Sigmoid colon (tissue), 7 donors: ENCODE measurements around the gene RFNG. TPM values are rescaled to one million over a fixed set of nuclear protein-coding genes. Genes with fewer than 3 reads are reported as not detected.

Source experiments
- DNase-seq: peaks from one replicate; pipeline ENCODE4 v3.0.0-alpha.2; 2019
- H3K27ac ChIP-seq, 4 donors: fragments of 200-600 bp; sonication (generic); one replicate each; pipeline ENCODE4 v1.5.1; 2016 to 2019; ENCODE audit warnings: mild to moderate bottlenecking in 1 of 4
- H3K27me3 ChIP-seq, 3 donors: fragments of 200-600 bp; sonication (generic); one replicate each; pipeline ENCODE4 v1.5.1; 2019; ENCODE audit warnings: mild to moderate bottlenecking in 1 of 3
- H3K36me3 ChIP-seq, 4 donors: fragments of 200-600 bp; sonication (generic); one replicate each; pipeline ENCODE4 v1.5.1; 2016 to 2019
- H3K4me1 ChIP-seq, 4 donors: fragments of 200-600 bp; sonication (generic); one replicate each; pipeline ENCODE4 v1.5.1; 2017 to 2019
- H3K4me3 ChIP-seq, 4 donors: fragments of 200-600 bp; sonication (generic); one replicate each; pipeline ENCODE4 v1.5.1; 2017 to 2019; ENCODE audit warnings: mild to moderate bottlenecking in 2 of 4, moderate library complexity in 1 of 4
- H3K9me3 ChIP-seq, 4 donors: fragments of 200-600 bp in 3 of 4; sonication (generic) in 3 of 4; one replicate each; pipeline versions ENCODE4 v1.5.1 to v1.6.1; 2013 to 2019
- CTCF ChIP-seq, 4 experiments: fragments of 450-650 bp in 3 of 4; fragments of 200-600 bp in 1 of 4; IDR thresholded peaks; one replicate each; pipeline ENCODE4 v1.5.1; 2016 to 2019; ENCODE audit warnings: antibody characterized with exemption in 4 of 4, mild to moderate bottlenecking in 3 of 4, moderate library complexity in 2 of 4
- EP300 ChIP-seq, 4 donors: sonication (generic); formaldehyde crosslinking; IDR thresholded peaks; one replicate each; pipeline ENCODE4 v1.6.1; 2017; ENCODE audit warnings: antibody characterized with exemption in 4 of 4
- POLR2A ChIP-seq, 2 donors: fragments of 450-650 bp; IDR thresholded peaks; one replicate each; pipeline ENCODE4 v1.6.1; 2016; ENCODE audit warnings: antibody characterized with exemption in 2 of 2, mild to moderate bottlenecking in 2 of 2, moderate library complexity in 2 of 2
- POLR2AphosphoS5 ChIP-seq, 4 donors: sonication (generic); formaldehyde crosslinking; IDR thresholded peaks; one replicate each; pipeline ENCODE4 v1.6.1; 2017; ENCODE audit warnings: antibody characterized with exemption in 4 of 4
- WGBS, 2 donors: extraction: QIAGEN DNeasy Blood & Tissue Kit; methylation state at CpG; one replicate each; pipeline ENCODE4 v1.1.7; 2013; 5-methylcytosine and 5-hydroxymethylcytosine counted together
- intact Hi-C: fragments of 100-400 bp; cut with DNase I; formaldehyde crosslinking; loops from one replicate; pipeline ENCODE4 v1.15.1; 2023
- polyA plus RNA-seq, 3 donors: library from polyadenylated mRNA; stranded (reverse); fragments of 200-250 nt; gene quantifications; one replicate each; pipeline ENCODE4 v1.2.3, GENCODE V29; 2013
- total RNA-seq, 4 donors: library from RNA; depleted of rRNA; stranded (reverse); fragments of >200 nt; gene quantifications; one replicate each; pipeline ENCODE4 v1.1.0, GENCODE V29; 2016
- donor health status: healthy with polysubstance abuse.
- donor health status: Bipolar disorder and iron deficiency.
- donor health status: healthy.

The RFNG gene
- total and polyA plus RNA-seq, 7 donors = 13.6 to 38.6 (median 33.5) TPM

GRCh38 chr17:82006468-82007227, 45.0 kb downstream of the RFNG start:
- Histone ChIP-seq H3K9me3 (no peaks in the 10 kb centered on the region), H3K36me3 (peaks cover 0 to 6% (median 0%) of the 10 kb centered on the region in 4 donors), H3K4me3 (no peak overlapping the region), H3K27ac (peak overlapping the region in 3 of 4 donors; percentile 42 to 69 (median 53)), H3K27me3 (no peaks in the 10 kb centered on the region), H3K4me1 (peaks cover 0 to 55% (median 50%) of the 10 kb centered on the region in 4 donors)
- TF ChIP-seq CTCF (IDR thresholded peaks at IDR 0.05) (no peak), EP300 (IDR thresholded peaks at IDR 0.05) (no peak), POLR2AphosphoS5 (IDR thresholded peaks at IDR 0.05) (peak in 1 of 4 donors; percentile 44), POLR2A (IDR thresholded peaks at IDR 0.05) (no peak)
- intact Hi-C loops = no loop called here
- WGBS, 2 donors = 88 to 90% methylated on average over 24 of the region's 24 CpGs
- peak; percentile 86 for DNase-seq

- Histone ChIP-seq H3K9me3 (no peaks in the 10 kb centered on the region), H3K27me3 (no peaks in the 10 kb centered on the region), H3K27ac (no peak overlapping the region), H3K4me1 (peaks cover 0 to 55% (median 50%) of the 10 kb centered on the region in 4 donors), H3K36me3 (peaks cover 0 to 6% (median 0%) of the 10 kb centered on the region in 4 donors), H3K4me3 (no peak overlapping the region)
- intact Hi-C loops = no loop called here
- no peak for DNase-seq
- WGBS, 2 donors = 91 to 92% methylated on average over 30 of the region's 30 CpGs
- TF ChIP-seq POLR2AphosphoS5 (IDR thresholded peaks at IDR 0.05) (no peak), CTCF (IDR thresholded peaks at IDR 0.05) (no peak), POLR2A (IDR thresholded peaks at IDR 0.05) (no peak), EP300 (IDR thresholded peaks at IDR 0.05) (no peak)
Measured at GRCh38 chr17:82005701-82006348, 45.8 kb downstream of the RFNG start.

- intact Hi-C loops = no loop called here
- H3K9me3 ChIP-seq = no peaks in the 10 kb centered on the region
- no peak for DNase-seq
- no peaks in the 10 kb centered on the region for H3K27me3 ChIP-seq
- TF ChIP-seq POLR2AphosphoS5 (IDR thresholded peaks at IDR 0.05) (no peak), POLR2A (IDR thresholded peaks at IDR 0.05) (no peak), CTCF (IDR thresholded peaks at IDR 0.05) (no peak), EP300 (IDR thresholded peaks at IDR 0.05) (no peak)
- H3K4me1 ChIP-seq = peaks cover 0 to 55% (median 50%) of the 10 kb centered on the region in 4 donors
- WGBS, 2 donors = 88 to 94% methylated on average over 41 of the region's 41 CpGs
- no peak overlapping the region for H3K4me3 ChIP-seq
- peak overlapping the region; percentile 46 to 72 (median 62) for H3K27ac ChIP-seq
- peaks cover 0 to 6% (median 0%) of the 10 kb centered on the region in 4 donors for H3K36me3 ChIP-seq
Measured at GRCh38 chr17:82004517-82005455, 46.8 kb downstream of the RFNG start.

- intact Hi-C loops = no loop called here
- Histone ChIP-seq H3K4me1 (peaks cover 0 to 55% (median 50%) of the 10 kb centered on the region in 4 donors), H3K27me3 (no peaks in the 10 kb centered on the region), H3K27ac (peak overlapping the region; percentile 46 to 72 (median 62)), H3K36me3 (no peaks in the 10 kb centered on the region), H3K4me3 (peak overlapping the region in 1 of 4 donors; percentile 2), H3K9me3 (no peaks in the 10 kb centered on the region)
- TF ChIP-seq POLR2AphosphoS5 (IDR thresholded peaks at IDR 0.05) (peak in 3 of 4 donors; percentile 37 to 78 (median 53)), CTCF (IDR thresholded peaks at IDR 0.05) (no peak), EP300 (IDR thresholded peaks at IDR 0.05) (peak in 1 of 4 donors; percentile 36)
- 81 to 88% methylated on average over 53 of the region's 53 CpGs for WGBS, 2 donors
- DNase-seq = peak; percentile 95
Measured at GRCh38 chr17:82003411-82004381, 47.9 kb downstream of the RFNG start.
